GM12874 (cell line): ENCODE measurements around the gene AK5.

Experiments
- TF ChIP-seq, protein P1 (sequence below): IDR thresholded peaks from 2 replicates; pipeline ENCODE4 v1.5.1; 2011; ENCODE audit warnings: low read depth, mild to moderate bottlenecking, control low read depth, low read length, moderate library complexity; ENCODE audit not compliant: insufficient read depth

AK5 gene

DNA sequence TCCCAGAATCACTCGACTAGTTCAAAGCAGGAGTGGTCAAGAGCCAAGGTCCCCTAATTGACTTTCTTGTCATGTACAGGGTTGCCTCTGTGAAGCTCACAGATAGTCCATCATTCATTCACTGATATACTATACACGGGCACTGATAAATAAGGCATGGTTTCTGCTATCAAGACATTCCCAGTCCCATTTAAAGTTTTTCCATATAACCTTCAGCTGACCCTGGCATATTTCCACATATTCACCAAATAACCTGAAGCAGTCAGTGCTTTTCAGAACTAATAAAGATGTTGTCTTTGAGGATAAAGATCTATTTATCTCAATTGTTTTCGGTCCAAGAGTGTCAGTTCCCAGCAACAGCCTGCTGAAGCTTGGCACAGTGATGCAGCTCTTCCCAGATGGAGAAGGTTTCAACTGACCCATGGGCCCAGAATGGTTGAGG lies 227.3 kb downstream of the AK5 start:
- TF ChIP-seq, protein P1, sequence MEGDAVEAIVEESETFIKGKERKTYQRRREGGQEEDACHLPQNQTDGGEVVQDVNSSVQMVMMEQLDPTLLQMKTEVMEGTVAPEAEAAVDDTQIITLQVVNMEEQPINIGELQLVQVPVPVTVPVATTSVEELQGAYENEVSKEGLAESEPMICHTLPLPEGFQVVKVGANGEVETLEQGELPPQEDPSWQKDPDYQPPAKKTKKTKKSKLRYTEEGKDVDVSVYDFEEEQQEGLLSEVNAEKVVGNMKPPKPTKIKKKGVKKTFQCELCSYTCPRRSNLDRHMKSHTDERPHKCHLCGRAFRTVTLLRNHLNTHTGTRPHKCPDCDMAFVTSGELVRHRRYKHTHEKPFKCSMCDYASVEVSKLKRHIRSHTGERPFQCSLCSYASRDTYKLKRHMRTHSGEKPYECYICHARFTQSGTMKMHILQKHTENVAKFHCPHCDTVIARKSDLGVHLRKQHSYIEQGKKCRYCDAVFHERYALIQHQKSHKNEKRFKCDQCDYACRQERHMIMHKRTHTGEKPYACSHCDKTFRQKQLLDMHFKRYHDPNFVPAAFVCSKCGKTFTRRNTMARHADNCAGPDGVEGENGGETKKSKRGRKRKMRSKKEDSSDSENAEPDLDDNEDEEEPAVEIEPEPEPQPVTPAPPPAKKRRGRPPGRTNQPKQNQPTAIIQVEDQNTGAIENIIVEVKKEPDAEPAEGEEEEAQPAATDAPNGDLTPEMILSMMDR: no peak

DNA sequence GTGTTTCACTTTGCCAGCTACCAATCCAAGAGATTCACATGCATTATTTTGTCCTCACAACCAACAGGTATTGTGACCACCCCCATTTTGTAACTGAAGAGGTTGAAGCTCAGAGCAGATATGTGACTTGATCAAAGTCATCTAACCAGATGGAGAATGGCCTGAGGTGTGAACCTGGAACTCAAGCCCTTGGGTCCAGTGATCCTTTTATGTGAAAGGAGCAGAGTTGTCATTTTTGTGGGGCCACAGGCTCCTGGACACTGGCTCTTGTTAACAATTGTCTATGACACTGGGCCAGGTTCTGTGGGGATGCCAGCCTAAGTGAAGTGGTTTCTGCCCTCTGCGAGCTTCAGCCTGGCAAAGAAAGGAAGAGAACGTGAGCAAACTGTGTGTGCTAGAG lies 228.1 kb downstream of the AK5 start:
- TF ChIP-seq, protein P1: no peak

DNA sequence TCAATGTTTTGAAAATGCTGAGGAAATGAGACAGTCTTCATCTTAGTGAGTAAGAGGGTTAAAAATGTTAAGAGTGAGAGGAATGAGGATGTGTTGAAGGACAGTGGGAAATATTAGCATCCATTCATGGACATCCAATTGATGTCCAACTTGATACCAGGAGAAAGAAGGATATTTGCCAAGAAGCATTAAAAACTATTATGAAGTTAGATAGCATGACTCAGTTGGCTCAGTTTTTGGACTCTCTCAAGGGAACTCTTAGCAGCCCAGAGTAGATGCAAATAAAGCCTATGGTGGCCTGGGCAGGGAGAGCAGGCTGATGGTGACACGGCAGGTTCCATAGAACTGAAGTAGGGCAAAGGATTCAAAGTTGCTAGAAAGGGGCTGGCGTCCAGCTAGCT lies 229.6 kb downstream of the AK5 start:
- TF ChIP-seq, protein P1: no peak

DNA sequence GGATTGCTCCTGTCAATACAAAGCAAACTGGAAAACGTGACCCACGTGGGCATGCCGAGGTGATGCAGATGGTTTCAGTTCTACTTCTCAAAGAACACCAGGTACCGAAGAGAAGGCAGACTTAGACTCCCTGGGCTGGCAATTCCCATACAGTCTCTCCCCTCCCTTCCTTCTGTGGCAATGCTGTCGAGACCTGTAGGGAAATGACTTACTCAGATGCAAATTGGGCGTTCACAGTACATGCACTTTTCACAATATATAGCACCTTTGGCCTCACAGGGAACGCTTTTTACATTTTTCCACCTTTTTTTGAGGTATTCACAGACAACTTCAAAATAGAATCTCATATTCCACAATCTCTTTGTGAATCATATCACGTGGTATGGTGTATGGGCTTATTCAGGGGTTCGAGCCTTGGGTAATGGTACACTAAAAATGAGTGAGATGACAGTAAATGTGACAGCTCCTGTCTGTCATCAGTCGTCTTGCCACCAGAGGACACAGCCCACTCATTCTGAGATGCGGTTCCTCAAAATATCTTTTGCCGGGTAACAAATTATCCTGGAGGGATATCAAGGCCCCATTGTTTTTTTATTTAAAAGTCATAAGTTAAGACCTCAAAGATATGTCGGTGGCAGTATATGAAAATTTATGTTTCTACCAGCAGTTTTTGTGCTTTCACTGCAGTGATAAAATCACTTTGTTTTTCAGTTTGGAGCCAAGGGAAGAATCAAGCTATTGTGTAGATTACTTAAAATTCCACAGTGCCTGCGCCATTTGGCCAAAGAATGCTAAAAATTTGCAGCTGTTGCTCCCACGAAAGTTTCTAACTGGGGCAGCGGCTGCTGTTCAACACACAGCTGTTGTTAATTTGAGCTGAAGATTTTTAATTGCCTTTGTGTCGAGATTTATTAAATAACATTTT lies 232.3 kb downstream of the AK5 start:
- TF ChIP-seq, protein P1: no peak

DNA sequence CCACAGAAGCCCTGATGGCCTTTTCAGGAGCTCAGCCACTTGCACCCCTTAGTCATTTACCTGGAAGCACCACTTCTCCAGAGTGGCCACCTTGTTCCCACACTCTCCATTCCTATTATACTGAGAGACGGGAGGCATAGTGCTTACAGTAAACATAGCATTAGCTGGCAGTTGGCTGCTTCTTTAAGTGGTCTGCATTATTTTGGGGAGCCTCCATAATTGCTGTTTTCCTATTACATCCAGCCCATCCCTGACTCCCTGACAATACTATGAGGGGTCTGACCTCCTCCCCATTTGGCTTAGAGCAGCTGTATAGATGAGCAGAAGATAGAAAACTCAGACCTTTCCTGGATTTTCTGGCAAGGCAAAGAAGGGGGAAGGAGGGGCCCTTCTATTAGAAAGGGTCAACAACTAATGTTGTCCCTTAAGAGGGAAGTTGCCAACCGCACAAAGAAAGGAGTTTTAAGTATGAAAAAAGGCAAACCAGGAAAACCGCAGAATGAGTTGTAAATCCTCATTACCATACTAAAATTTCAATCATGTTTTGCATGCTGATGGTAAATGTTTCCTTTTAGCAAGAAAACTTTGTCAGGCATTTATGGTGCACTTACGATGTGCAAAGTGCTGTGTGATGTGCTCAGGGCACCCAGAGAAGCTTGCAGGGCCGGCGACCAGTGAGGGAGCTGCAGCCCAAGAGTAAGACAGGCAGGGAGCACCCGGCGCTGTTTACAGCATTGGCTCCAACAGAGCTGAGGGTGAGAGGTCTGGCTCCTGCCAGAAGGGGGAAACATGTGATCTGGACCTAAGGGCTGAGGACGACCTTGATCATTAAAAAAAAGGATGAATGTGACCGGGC lies 233.3 kb downstream of the AK5 start:
- TF ChIP-seq, protein P1: no peak

DNA sequence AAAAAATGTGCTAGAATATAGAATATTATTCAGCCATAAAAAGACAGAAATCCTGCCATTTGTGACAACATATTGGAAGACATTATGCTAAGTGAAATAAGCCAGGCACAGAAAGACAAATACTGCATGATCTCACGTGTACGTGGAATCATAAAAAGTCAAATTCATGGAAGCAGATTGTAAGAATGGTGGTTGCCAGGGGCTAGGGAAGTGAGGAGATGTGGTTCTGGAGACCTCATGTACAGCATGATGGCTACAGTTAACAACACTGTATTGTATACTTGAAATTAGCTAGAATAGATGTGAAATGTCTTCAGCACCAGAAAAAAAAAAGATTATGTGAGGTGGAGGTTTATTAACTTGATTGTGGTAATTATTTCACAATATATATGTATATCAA lies 234.3 kb downstream of the AK5 start:
- TF ChIP-seq, protein P1: no peak

DNA sequence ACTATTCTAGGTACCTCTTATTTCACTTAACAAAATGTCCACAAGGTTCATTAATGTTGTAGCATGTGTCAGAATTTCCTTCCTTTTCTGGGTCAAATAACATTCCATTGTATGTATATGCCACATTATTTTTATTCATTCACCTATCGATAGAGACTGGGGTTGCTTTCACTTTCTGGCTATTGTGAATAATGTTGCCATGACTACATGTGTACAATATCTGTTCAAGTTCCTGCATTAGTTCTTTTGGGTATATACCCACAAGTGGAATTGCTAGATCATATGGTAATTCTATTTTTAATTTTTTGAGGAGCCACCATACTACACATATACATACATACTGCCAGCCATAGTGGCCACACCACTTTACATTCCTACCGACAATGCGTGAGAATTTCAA lies 242.2 kb downstream of the AK5 start:
- TF ChIP-seq, protein P1: no peak
